ENCODE results near the gene CHD9.

Gene CHD9

DNA sequence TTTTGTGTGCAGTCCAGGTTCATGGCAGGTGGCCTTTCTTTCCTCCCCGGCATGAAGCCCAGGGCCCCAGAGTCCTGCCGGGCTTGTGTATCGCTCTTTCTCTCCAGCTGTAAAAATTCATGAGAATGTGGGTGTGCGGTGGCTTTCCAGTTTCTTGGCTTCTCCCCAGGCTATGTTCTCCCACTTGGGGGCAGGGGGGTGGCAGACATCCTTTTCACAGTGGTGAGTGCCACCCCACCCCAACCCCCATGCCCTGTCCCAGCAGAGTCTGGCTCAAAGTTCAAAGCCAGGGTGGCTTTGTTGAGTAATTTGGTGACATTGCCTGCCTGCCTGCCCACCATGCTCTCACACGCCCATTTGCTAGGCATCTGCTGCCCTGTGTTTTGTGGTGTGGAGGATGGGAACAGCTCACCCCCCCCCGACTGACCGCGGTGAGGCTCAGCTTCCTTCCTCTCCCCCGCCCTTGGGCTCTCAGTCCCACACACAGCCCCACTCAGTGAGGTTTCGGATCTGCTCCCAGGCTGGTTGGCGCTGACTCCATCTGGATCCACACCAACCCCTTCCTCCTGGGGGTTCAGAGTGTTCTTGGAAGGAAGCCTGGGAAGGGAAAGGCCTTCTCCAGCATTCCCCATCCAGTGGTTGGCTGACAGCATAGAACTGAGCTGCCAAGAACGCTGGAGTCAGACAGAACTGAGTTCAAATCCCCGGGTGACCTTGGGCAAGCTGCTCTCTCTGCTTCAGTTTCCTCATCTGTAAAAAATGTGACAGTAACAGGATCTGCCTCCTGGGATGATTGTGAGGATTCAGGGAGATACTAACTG is 36.0 kb downstream of the CHD9 start:
- peak; percentile 78 for ATAC-seq
- TF ChIP-seq ZNF70 (CRISPR knock-in tag; IDR thresholded peaks at IDR 0.05), result no peak
- TF ChIP-seq ARNTL (CRISPR knock-in tag; IDR thresholded peaks at IDR 0.05; ENCODE audit: borderline replicate concordance, low read depth), result no peak
- TF ChIP-seq ZNF565 (CRISPR knock-in tag; conservative IDR thresholded peaks at IDR 0.05; ENCODE audit: low read depth), result no peak
- no peak for TF ChIP-seq ISL1 (CRISPR knock-in tag; IDR thresholded peaks at IDR 0.05)
- no peak for TF ChIP-seq ZFP3 (CRISPR knock-in tag; IDR thresholded peaks at IDR 0.05)
- TF ChIP-seq TOX (CRISPR knock-in tag; IDR thresholded peaks at IDR 0.05; ENCODE audit: borderline replicate concordance), result no peak
- no peak for TF ChIP-seq CSDC2 (CRISPR knock-in tag; IDR thresholded peaks at IDR 0.05)
- TF ChIP-seq POU6F1 (CRISPR knock-in tag; IDR thresholded peaks at IDR 0.05; ENCODE audit: borderline replicate concordance, low read depth), result no peak
- no peak for TF ChIP-seq ZFP30 (CRISPR knock-in tag; IDR thresholded peaks at IDR 0.05)
- TF ChIP-seq, protein P1, sequence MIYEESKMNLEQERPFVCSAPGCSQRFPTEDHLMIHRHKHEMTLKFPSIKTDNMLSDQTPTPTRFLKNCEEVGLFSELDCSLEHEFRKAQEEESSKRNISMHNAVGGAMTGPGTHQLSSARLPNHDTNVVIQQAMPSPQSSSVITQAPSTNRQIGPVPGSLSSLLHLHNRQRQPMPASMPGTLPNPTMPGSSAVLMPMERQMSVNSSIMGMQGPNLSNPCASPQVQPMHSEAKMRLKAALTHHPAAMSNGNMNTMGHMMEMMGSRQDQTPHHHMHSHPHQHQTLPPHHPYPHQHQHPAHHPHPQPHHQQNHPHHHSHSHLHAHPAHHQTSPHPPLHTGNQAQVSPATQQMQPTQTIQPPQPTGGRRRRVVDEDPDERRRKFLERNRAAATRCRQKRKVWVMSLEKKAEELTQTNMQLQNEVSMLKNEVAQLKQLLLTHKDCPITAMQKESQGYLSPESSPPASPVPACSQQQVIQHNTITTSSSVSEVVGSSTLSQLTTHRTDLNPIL (CRISPR knock-in tag; IDR thresholded peaks at IDR 0.05; ENCODE audit: low read depth), result no peak
- TF ChIP-seq, protein P2, sequence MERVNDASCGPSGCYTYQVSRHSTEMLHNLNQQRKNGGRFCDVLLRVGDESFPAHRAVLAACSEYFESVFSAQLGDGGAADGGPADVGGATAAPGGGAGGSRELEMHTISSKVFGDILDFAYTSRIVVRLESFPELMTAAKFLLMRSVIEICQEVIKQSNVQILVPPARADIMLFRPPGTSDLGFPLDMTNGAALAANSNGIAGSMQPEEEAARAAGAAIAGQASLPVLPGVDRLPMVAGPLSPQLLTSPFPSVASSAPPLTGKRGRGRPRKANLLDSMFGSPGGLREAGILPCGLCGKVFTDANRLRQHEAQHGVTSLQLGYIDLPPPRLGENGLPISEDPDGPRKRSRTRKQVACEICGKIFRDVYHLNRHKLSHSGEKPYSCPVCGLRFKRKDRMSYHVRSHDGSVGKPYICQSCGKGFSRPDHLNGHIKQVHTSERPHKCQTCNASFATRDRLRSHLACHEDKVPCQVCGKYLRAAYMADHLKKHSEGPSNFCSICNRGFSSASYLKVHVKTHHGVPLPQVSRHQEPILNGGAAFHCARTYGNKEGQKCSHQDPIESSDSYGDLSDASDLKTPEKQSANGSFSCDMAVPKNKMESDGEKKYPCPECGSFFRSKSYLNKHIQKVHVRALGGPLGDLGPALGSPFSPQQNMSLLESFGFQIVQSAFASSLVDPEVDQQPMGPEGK (CRISPR knock-in tag; IDR thresholded peaks at IDR 0.05; ENCODE audit: borderline replicate concordance), result no peak
- TF ChIP-seq GLIS3 (CRISPR knock-in tag; IDR thresholded peaks at IDR 0.05), result no peak
- TF ChIP-seq CSRNP3 (CRISPR knock-in tag; IDR thresholded peaks at IDR 0.05), result no peak
- no peak for TF ChIP-seq SNAI2 (CRISPR knock-in tag; IDR thresholded peaks at IDR 0.05)
- TF ChIP-seq TCF4 (CRISPR knock-in tag; IDR thresholded peaks at IDR 0.05; ENCODE audit: borderline replicate concordance), result no peak
- no peak for TF ChIP-seq RARB (CRISPR knock-in tag; IDR thresholded peaks at IDR 0.05)
- no peak for TF ChIP-seq OSR1 (CRISPR knock-in tag; IDR thresholded peaks at IDR 0.05)
- TF ChIP-seq ESRRG (CRISPR knock-in tag; IDR thresholded peaks at IDR 0.05), result no peak

DNA sequence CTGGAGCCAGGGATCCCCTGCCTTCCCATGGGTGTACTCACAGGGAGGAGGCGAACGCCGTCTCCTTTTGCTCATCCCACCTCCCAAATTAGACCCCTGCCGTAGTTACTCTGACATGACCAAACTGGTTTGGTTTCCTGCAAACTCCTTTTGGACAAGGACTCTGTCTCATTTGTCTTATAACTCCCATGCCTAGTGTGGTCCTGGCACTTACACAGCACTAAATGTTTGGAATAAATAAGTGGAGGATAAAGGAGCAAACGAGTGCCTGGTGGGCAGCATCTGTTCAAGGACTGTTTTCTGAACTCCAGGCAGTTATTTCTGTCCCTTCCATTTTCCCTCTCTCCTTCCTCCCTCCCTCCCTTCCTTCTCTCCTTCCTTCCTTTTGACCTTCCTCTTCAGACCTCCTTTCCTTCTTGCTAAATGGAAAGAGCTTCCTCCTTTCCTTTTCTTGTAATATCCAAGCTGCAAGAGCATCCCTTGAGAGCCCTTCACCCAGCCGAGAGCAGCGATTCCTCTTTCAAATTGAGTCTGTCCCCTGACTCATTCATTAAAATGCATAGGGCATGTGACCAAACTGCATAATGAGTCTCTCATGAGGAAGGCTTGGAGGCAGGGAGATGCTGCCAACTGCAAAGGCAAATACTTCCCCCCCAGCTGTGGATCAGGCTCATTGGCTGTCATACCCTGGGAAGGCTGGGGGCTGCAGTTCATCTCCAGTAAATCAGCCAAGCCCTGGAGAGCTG is 36.8 kb downstream of the CHD9 start:
- ATAC-seq, result peak; percentile 77
- TF ChIP-seq SNAI2 (CRISPR knock-in tag; IDR thresholded peaks at IDR 0.05), result no peak
- TF ChIP-seq POU6F1 (CRISPR knock-in tag; IDR thresholded peaks at IDR 0.05; ENCODE audit: borderline replicate concordance, low read depth), result no peak
- no peak for TF ChIP-seq ZNF8 (CRISPR knock-in tag; IDR thresholded peaks at IDR 0.05)
- TF ChIP-seq GLIS3 (CRISPR knock-in tag; IDR thresholded peaks at IDR 0.05), result no peak

DNA sequence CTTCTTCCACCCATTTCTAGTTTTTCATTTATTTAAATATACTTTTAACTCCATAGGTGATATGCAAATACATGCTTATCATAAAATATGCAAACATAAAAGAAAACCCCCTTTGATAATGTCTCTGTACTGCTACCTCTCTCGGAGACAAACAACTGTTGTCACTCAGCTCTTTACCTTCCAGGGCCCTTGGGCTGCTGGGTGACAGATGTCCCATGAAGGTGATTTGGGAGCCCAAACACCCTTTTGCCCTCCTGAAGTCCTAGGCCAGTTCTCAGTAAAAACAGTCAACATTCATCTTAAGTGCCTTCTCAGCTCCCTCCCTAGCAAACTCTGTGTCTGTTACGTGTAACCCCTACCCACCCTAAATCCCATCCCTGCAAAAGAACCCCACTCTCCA is 37.5 kb downstream of the CHD9 start:
- no peak for ATAC-seq
- TF ChIP-seq ZNF565 (CRISPR knock-in tag; conservative IDR thresholded peaks at IDR 0.05; ENCODE audit: low read depth) (no peak), BACH2 (CRISPR knock-in tag; IDR thresholded peaks at IDR 0.05; ENCODE audit: borderline replicate concordance) (no peak), OSR1 (CRISPR knock-in tag; IDR thresholded peaks at IDR 0.05) (no peak), ZNF70 (CRISPR knock-in tag; IDR thresholded peaks at IDR 0.05) (no peak), ARNTL (CRISPR knock-in tag; IDR thresholded peaks at IDR 0.05; ENCODE audit: borderline replicate concordance, low read depth) (no peak), TCF4 (CRISPR knock-in tag; IDR thresholded peaks at IDR 0.05; ENCODE audit: borderline replicate concordance) (no peak), RARB (CRISPR knock-in tag; IDR thresholded peaks at IDR 0.05) (no peak), CSDC2 (CRISPR knock-in tag; IDR thresholded peaks at IDR 0.05) (no peak), ZC3H10 (CRISPR knock-in tag; IDR thresholded peaks at IDR 0.05) (no peak), ZFP30 (CRISPR knock-in tag; IDR thresholded peaks at IDR 0.05) (no peak), GLIS3 (CRISPR knock-in tag; IDR thresholded peaks at IDR 0.05) (no peak), ZNF8 (CRISPR knock-in tag; IDR thresholded peaks at IDR 0.05) (no peak), CSRNP3 (CRISPR knock-in tag; IDR thresholded peaks at IDR 0.05) (no peak)
- TF ChIP-seq, protein P2 (CRISPR knock-in tag; IDR thresholded peaks at IDR 0.05; ENCODE audit: borderline replicate concordance), result no peak

Measured in SK-N-SH treated with all-trans-retinoic acid at 6 μM for 48 hours (cell line).